Hair follicular keratinocyte (primary cell): Measurements from ENCODE around the gene LAX1. TPM values are rescaled to one million over a fixed set of nuclear protein-coding genes. Genes with fewer than 3 reads are reported as not detected.

ENCODE experiments used
- total RNA-seq: library from RNA; depleted of rRNA; stranded (reverse); fragments of >200 nt; gene quantifications from 2 replicates; pipeline ENCODE4 v1.2.3, GENCODE V29; 2015

Gene LAX1
- total RNA-seq, result not detected in 2 replicates

GRCh38 chr1:203765029-203765837 is at the start of gene LAX1:
Gene LAX1 (plus strand): TSS chr1:203765183. CDS start chr1:203765566, 383 bp downstream.

GRCh38 chr1:203795441-203796235 is 30.7 kb downstream of the LAX1 start, which contains the start of the genes ZBED6 and ZC3H11A:
Gene ZBED6 (plus strand): TSS chr1:203795623. CDS start chr1:203797523, 1,900 bp downstream.
Gene ZC3H11A (plus strand): TSS chr1:203795623. CDS start chr1:203817071, 21,448 bp downstream.

Other genes starting within 250 kb of the LAX1 start
- 26.7 and 65.9 TPM in 2 replicates for gene ATP2B4, start 138.4 kb upstream of the LAX1 start, total RNA-seq
- 6.4 and 10.5 TPM in 2 replicates for gene ZBED6, start 30.4 kb downstream of the LAX1 start, total RNA-seq
- gene ZC3H11A, start 30.4 kb downstream of the LAX1 start, total RNA-seq, result 43.4 and 64.7 TPM in 2 replicates
- gene SNRPE, start 96.4 kb downstream of the LAX1 start, total RNA-seq, result 67.2 and 113 TPM in 2 replicates